GM23338 (cell line): ENCODE results near the gene NEK3. TPM values are rescaled to one million over a fixed set of nuclear protein-coding genes. Genes with fewer than 3 reads are reported as not detected.

Source experiments
- ATAC-seq: fragments of 200-7000 bp; cut with Tn5 transposase; 3 replicates; pipeline ENCODE4 v1.9.1; 2020
- DNase-seq: peaks from one replicate; pipeline ENCODE4 v3.0.0-alpha.2; 2015; ENCODE audit warnings: low spot score
- H2AFZ ChIP-seq: fragments of 200-600 bp; sonication (generic); 2 replicates; pipeline ENCODE4 v1.8.0; 2016; ENCODE audit warnings: antibody characterized with exemption, mild to moderate bottlenecking, moderate library complexity
- H3F3A ChIP-seq: fragments of 200-600 bp; sonication (generic); replicated peaks from 2 replicates; pipeline ENCODE4 v1.8.0; 2017; ENCODE audit warnings: antibody characterized with exemption, mixed run types, low read depth
- H3K27ac ChIP-seq: fragments of 200-600 bp; sonication (generic); 2 replicates; pipeline ENCODE4 v1.6.1; 2016; ENCODE audit warnings: low read depth
- H3K27me3 ChIP-seq: fragments of 200-600 bp; sonication (generic); 2 replicates; pipeline ENCODE4 v1.8.0; 2016; ENCODE audit warnings: mild to moderate bottlenecking, mixed run types, moderate library complexity; ENCODE audit not compliant: insufficient read depth
- H3K36me3 ChIP-seq: fragments of 200-600 bp; sonication (generic); 2 replicates; pipeline ENCODE4 v1.8.0; 2016; ENCODE audit warnings: mild to moderate bottlenecking; ENCODE audit not compliant: insufficient read depth
- H3K4me1 ChIP-seq: fragments of 200-600 bp; sonication (generic); 2 replicates; pipeline ENCODE4 v1.8.0; 2016; ENCODE audit warnings: mild to moderate bottlenecking, moderate library complexity; ENCODE audit not compliant: insufficient read depth
- H3K4me2 ChIP-seq: fragments of 200-600 bp; sonication (generic); 2 replicates; pipeline ENCODE4 v1.7.1; 2017; ENCODE audit warnings: mixed run types
- H3K4me3 ChIP-seq: fragments of 200-600 bp; sonication (generic); 2 replicates; pipeline ENCODE4 v1.6.1; 2016; ENCODE audit warnings: mixed run types
- H3K79me2 ChIP-seq: fragments of 200-600 bp; sonication (generic); replicated peaks from 2 replicates; pipeline ENCODE4 v1.8.0; 2017; ENCODE audit warnings: mild to moderate bottlenecking; ENCODE audit not compliant: insufficient read depth
- H3K9me2 ChIP-seq: fragments of 200-600 bp; sonication (generic); 2 replicates; pipeline ENCODE4 v1.8.0; 2017; ENCODE audit not compliant: insufficient read depth
- H4K20me1 ChIP-seq: fragments of 200-600 bp; sonication (generic); replicated peaks from 2 replicates; pipeline ENCODE4 v1.8.0; 2017; ENCODE audit warnings: mild to moderate bottlenecking; ENCODE audit not compliant: insufficient read depth
- H3K27ac Mint-ChIP-seq: 2 replicates; pipeline ENCODE4 v1.8.0; 2020; ENCODE audit warnings: inconsistent platforms, mild to moderate bottlenecking, moderate library complexity, mixed read lengths
- H3K27me3 Mint-ChIP-seq: 3 replicates; pipeline ENCODE4 v1.8.0; 2022; ENCODE audit warnings: low read depth, mild to moderate bottlenecking, moderate library complexity, mixed read lengths, inconsistent platforms; ENCODE audit not compliant: insufficient read depth, poor library complexity
- H3K36me3 Mint-ChIP-seq: 3 replicates; pipeline ENCODE4 v1.8.0; 2021; ENCODE audit warnings: low read depth, mild to moderate bottlenecking, inconsistent platforms, moderate library complexity, mixed read lengths
- H3K4me1 Mint-ChIP-seq: 3 replicates; pipeline ENCODE4 v1.8.0; 2020; ENCODE audit warnings: mild to moderate bottlenecking, inconsistent platforms, mixed read lengths
- H3K4me3 Mint-ChIP-seq: 3 replicates; pipeline ENCODE4 v1.8.0; 2021; ENCODE audit warnings: moderate library complexity, mild to moderate bottlenecking, inconsistent platforms, mixed read lengths
- H3K9me3 Mint-ChIP-seq: 3 replicates; pipeline ENCODE4 v1.8.0; 2020; ENCODE audit warnings: moderate library complexity, mild to moderate bottlenecking, inconsistent platforms, mixed read lengths
- CREB1 ChIP-seq: fragments of 250-450 bp; sonication (Bioruptor Pico); IDR thresholded peaks from 2 replicates; pipeline ENCODE4 v1.5.0; 2020; ENCODE audit warnings: low read depth, mild to moderate bottlenecking, moderate library complexity
- CTCF ChIP-seq, 2 experiments: fragments of 200-600 bp in 1 of 2; sonication (generic) in 1 of 2; conservative IDR thresholded peaks; 2 replicates each; pipeline versions ENCODE4 v1.5.1 to v1.6.1; 2016 to 2017; ENCODE audit warnings: antibody characterized with exemption in 2 of 2, low read depth in 2 of 2, mild to moderate bottlenecking in 2 of 2, moderate library complexity in 1 of 2
- ETS1 ChIP-seq: IDR thresholded peaks from 2 replicates; pipeline ENCODE4 v1.6.1; 2016; ENCODE audit warnings: antibody characterized with exemption
- EZH2 ChIP-seq: fragments of 200-600 bp; sonication (generic); IDR thresholded peaks from one replicate; pipeline ENCODE4 v1.8.0; 2017; ENCODE audit warnings: antibody characterized with exemption, mild to moderate bottlenecking, low read depth; ENCODE audit not compliant: unreplicated experiment
- EZH2phosphoT487 ChIP-seq: fragments of 200-600 bp; sonication (generic); IDR thresholded peaks from one replicate; pipeline ENCODE4 v1.8.1; 2018; ENCODE audit warnings: antibody characterized with exemption; ENCODE audit not compliant: unreplicated experiment
- JUNB ChIP-seq: IDR thresholded peaks from one replicate; pipeline ENCODE4 v1.6.1; 2016; ENCODE audit warnings: antibody characterized with exemption; ENCODE audit not compliant: unreplicated experiment
- NANOG ChIP-seq: IDR thresholded peaks from 2 replicates; pipeline ENCODE4 v1.6.1; 2016; ENCODE audit warnings: antibody characterized with exemption, borderline replicate concordance
- POLR2AphosphoS5 ChIP-seq: IDR thresholded peaks from 2 replicates; pipeline ENCODE4 v1.6.1; 2016; ENCODE audit warnings: antibody characterized with exemption, low read depth
- REST ChIP-seq: IDR thresholded peaks from one replicate; pipeline ENCODE4 v1.6.1; 2018; ENCODE audit warnings: antibody characterized with exemption; ENCODE audit not compliant: unreplicated experiment
- STAT1 ChIP-seq: IDR thresholded peaks from one replicate; pipeline ENCODE4 v1.6.1; 2016; ENCODE audit warnings: antibody characterized with exemption; ENCODE audit not compliant: unreplicated experiment
- ZNF114 ChIP-seq: fragments of 250-450 bp; sonication (Bioruptor Pico); IDR thresholded peaks from 2 replicates; pipeline ENCODE4 v1.5.0; 2020; ENCODE audit warnings: mild to moderate bottlenecking, moderate library complexity
- ZNF331 ChIP-seq: fragments of 250-450 bp; sonication (Bioruptor Pico); IDR thresholded peaks from 2 replicates; pipeline ENCODE4 v1.5.0; 2020; ENCODE audit warnings: low read depth, mild to moderate bottlenecking, moderate library complexity
- ZNF462 ChIP-seq: fragments of 250-450 bp; sonication (Bioruptor Pico); IDR thresholded peaks from 2 replicates; pipeline ENCODE4 v1.5.0; 2020; ENCODE audit warnings: mild to moderate bottlenecking, moderate library complexity
- polyA plus RNA-seq: library from polyadenylated mRNA; unstranded; fragments of >200 nt; fragmentation: Nextera tagmentation; extraction: Ambion mirVana; gene quantifications from 2 replicates; pipeline ENCODE4 v1.2.1, GENCODE V29; 2016
- total RNA-seq: library from RNA; depleted of rRNA; stranded (reverse); fragments of >200 nt; shearing (Covaris generic); gene quantifications from 2 replicates; pipeline ENCODE4 v1.2.3, GENCODE V29; 2014

Gene NEK3
- total and polyA plus RNA-seq, 2 experiments from 2014 or later: 26.7 to 26.8 TPM

- H3K36me3 Mint-ChIP-seq: peaks cover 20% of the 10 kb centered on the region
- DNase-seq (no peak), ATAC-seq (no peak)
- Histone ChIP-seq H2AFZ (no peak overlapping the region), H3K79me2 (no peaks in the 10 kb centered on the region), H3K4me2 (no peak overlapping the region), H3K36me3 (peaks cover 13% of the 10 kb centered on the region), H3F3A (no peaks in the 10 kb centered on the region), H3K27ac (no peak overlapping the region), H3K27me3 (no peaks in the 10 kb centered on the region), H3K4me3 (no peak overlapping the region), H3K4me1 (no peaks in the 10 kb centered on the region), H4K20me1 (no peaks in the 10 kb centered on the region), H3K9me2 (peaks cover 7% of the 10 kb centered on the region; the same call in 1 of the 2 replicates)
- no peaks in the 10 kb centered on the region for H3K27me3 Mint-ChIP-seq
- H3K4me1 Mint-ChIP-seq: no peaks in the 10 kb centered on the region
- no peak for TF ChIP-seq NANOG
- no peak for TF ChIP-seq POLR2AphosphoS5
- TF ChIP-seq CTCF (conservative IDR thresholded peaks at IDR 0.05; ENCODE audit: low read depth in 2 of 2): no peak
- no peak for TF ChIP-seq EZH2phosphoT487
- no peak for TF ChIP-seq STAT1
- no peak for TF ChIP-seq REST
- no peak for TF ChIP-seq ETS1
- TF ChIP-seq ZNF462: no peak
- no peak for TF ChIP-seq ZNF114 (CRISPR knock-in tag)
- TF ChIP-seq EZH2: no peak
- no peak for TF ChIP-seq ZNF331
- TF ChIP-seq CREB1 (CRISPR knock-in tag): no peak
- no peak for TF ChIP-seq JUNB
- peaks cover 3% of the 10 kb centered on the region; the same call in 1 of the 3 replicates for H3K9me3 Mint-ChIP-seq
- no peak overlapping the region for H3K27ac Mint-ChIP-seq
- no peak overlapping the region for H3K4me3 Mint-ChIP-seq
Measured at GRCh38 chr13:52147225-52147624, 12.2 kb downstream of the NEK3 start.
